Calu3 (cell line): ENCODE measurements around the gene TUBB6. TPM values are rescaled to one million over a fixed set of nuclear protein-coding genes. Genes with fewer than 3 reads are reported as not detected.

Experiments
- BruUV-seq: library from RNA; stranded (reverse); fragments of 400-500 nt; replicated peaks from 2 replicates; lab custom pipeline; 2021; lab: Mats Ljungman, UMichigan
- CTCF ChIA-PET: fragments of 300-600 bp; sonication (Branson Sonifier 250); formaldehyde crosslinking; loops from one replicate; lab custom pipeline; 2022; ENCODE audit warnings: antibody characterized with exemption; lab: Charles Lee
- DNase-seq: peaks from one replicate; pipeline ENCODE4 v3.0.0; 2022
- H3K27ac Mint-ChIP-seq: one replicate; pipeline ENCODE4 v1.8.0; 2022; ENCODE audit warnings: mixed read lengths; ENCODE audit not compliant: unreplicated experiment
- H3K27me3 Mint-ChIP-seq: one replicate; pipeline ENCODE4 v1.8.0; 2022; ENCODE audit warnings: mixed read lengths; ENCODE audit not compliant: unreplicated experiment
- H3K36me3 Mint-ChIP-seq: one replicate; pipeline ENCODE4 v1.8.0; 2022; ENCODE audit warnings: mild to moderate bottlenecking, moderate library complexity, mixed read lengths; ENCODE audit not compliant: insufficient read depth, unreplicated experiment
- H3K4me1 Mint-ChIP-seq: one replicate; pipeline ENCODE4 v1.8.0; 2022; ENCODE audit warnings: mild to moderate bottlenecking, low read depth, mixed read lengths; ENCODE audit not compliant: unreplicated experiment
- H3K4me3 Mint-ChIP-seq: one replicate; pipeline ENCODE4 v1.8.0; 2022; ENCODE audit warnings: mild to moderate bottlenecking, low read depth, moderate library complexity, mixed read lengths; ENCODE audit not compliant: unreplicated experiment
- H3K9me3 Mint-ChIP-seq: one replicate; pipeline ENCODE4 v1.8.0; 2022; ENCODE audit warnings: low read depth, mixed read lengths; ENCODE audit not compliant: unreplicated experiment
- CTCF ChIP-seq: fragments of 200-600 bp; IDR thresholded peaks from one replicate; pipeline ENCODE4 v1.8.0; 2022; ENCODE audit warnings: antibody characterized with exemption; ENCODE audit not compliant: unreplicated experiment
- intact Hi-C: fragments of 100-400 bp; cut with micrococcal nuclease; formaldehyde crosslinking; loops from one replicate; pipeline ENCODE4 v1.10.0; 2022; ENCODE audit not compliant: unreplicated experiment
- total RNA-seq: library from RNA; stranded (reverse); gene quantifications from 2 replicates; pipeline ENCODE4 v1.2.3, GENCODE V29; 2022

TUBB6 gene
- total RNA-seq, 1 experiment from 2014 or later: 25.7 TPM

GRCh38 chr18:12287684-12288402 lies 20.2 kb upstream of the TUBB6 start:
- TSS peak; percentile 86 for BruUV-seq

DNA sequence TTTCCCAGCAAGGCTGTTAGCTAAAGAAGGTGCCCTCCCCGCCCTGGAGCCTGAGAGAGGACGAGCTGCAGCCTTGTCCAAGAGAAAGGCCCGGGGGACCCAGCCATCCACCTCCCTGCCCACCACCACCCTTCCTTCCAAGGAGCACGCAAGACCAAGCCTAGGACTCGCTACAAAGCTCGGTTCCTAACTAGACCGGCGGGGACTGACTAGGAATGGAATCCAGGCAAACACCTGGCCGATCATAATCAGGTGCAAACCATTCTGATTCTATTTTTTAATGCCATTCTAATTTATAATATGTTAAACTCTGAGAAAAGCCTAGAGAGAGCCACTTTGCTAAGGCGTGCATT lies 19.7 kb upstream of the TUBB6 start:
- DNase-seq: no peak
- Mint-ChIP-seq H3K27me3 (peaks cover 35% of the 10 kb centered on the region), H3K4me3 (peak overlapping the region; percentile 82), H3K9me3 (no peaks in the 10 kb centered on the region), H3K36me3 (peaks cover 9% of the 10 kb centered on the region), H3K4me1 (peaks cover 16% of the 10 kb centered on the region), H3K27ac (no peak overlapping the region)
- CTCF ChIA-PET: interaction anchor here (1.0 to 3.9 kb wide), 4 partner anchors 10 to 40 kb away, joined by 3 to 21 read pairs (median 6); no protein-coding TSS in a partner anchor
- BruUV-seq: TSS peak; percentile 85
- intact Hi-C loops: loop anchor here (5.0 kb wide), 1 partner anchor 196 kb away; the partner anchor contains the start of gene ANKRD62
- TF ChIP-seq CTCF: no peak

More at GRCh38 chr18:12287684-12288402, 20.2 kb upstream of the TUBB6 start:
- H3K36me3 Mint-ChIP-seq: peaks cover 9% of the 10 kb centered on the region
- no peak for TF ChIP-seq CTCF
- H3K9me3 Mint-ChIP-seq: no peaks in the 10 kb centered on the region
- peaks cover 16% of the 10 kb centered on the region for H3K4me1 Mint-ChIP-seq
- H3K4me3 Mint-ChIP-seq: peak overlapping the region; percentile 82
- H3K27ac Mint-ChIP-seq: no peak overlapping the region
- peak; percentile 77 for DNase-seq
- CTCF ChIA-PET: interaction anchor here (1.0 to 3.9 kb wide), 6 partner anchors 10 to 40 kb away, joined by 3 to 21 read pairs (median 4); no protein-coding TSS in a partner anchor
- peaks cover 33% of the 10 kb centered on the region for H3K27me3 Mint-ChIP-seq
- intact Hi-C loops: loop anchor here (5.0 kb wide), 1 partner anchor 196 kb away; the partner anchor contains the start of gene ANKRD62

DNA sequence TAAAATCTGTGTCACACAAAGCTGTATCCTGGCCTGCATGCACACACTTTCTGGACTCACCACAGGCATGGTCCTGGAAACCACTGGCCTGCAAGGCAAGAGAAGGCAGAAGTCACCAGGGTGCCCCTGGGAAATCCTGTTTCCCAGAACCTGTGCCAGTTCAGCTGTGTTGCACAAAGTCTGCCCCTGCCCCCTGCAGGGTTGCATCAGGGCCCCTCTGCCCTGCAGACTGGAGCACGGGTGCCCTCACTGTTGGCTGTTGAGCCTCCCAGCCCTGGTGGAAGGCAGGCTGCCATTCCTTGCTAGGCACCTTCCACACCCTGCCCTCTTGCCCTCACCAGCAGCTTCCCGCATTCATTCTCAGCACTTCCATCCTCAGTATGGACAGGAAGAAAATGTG lies 18.0 kb upstream of the TUBB6 start:
- Mint-ChIP-seq H3K4me3 (no peak overlapping the region), H3K9me3 (no peaks in the 10 kb centered on the region), H3K4me1 (peaks cover 16% of the 10 kb centered on the region), H3K27ac (no peak overlapping the region), H3K36me3 (peaks cover 9% of the 10 kb centered on the region), H3K27me3 (peaks cover 28% of the 10 kb centered on the region)
- BruUV-seq: no TSS peak
- TF ChIP-seq CTCF: no peak
- CTCF ChIA-PET: no interaction called here
- DNase-seq: no peak
- intact Hi-C loops: no loop called here

DNA sequence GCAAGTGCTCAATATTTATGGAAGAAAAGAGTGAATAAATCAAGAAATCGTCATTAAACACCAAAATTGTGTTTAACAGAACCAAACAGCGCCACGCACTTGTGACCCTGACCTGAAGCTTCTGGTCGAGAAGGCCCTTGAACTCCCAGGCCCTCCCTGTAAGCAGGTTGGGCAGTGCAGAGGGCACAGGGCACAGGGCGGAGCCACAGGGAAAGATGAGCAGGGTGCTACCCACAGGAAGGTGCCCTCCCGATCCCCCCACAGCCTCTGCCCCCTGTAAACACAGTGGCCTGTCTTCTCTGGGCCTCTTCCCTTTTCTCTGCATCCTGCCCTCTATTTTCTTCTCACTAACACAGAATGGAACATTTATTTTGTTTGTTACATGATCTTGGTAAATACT lies 16.9 kb upstream of the TUBB6 start:
- no peak overlapping the region for H3K27ac Mint-ChIP-seq
- intact Hi-C loops: no loop called here
- H3K4me1 Mint-ChIP-seq: peaks cover 16% of the 10 kb centered on the region
- DNase-seq: no peak
- peaks cover 9% of the 10 kb centered on the region for H3K36me3 Mint-ChIP-seq
- H3K27me3 Mint-ChIP-seq: peaks cover 26% of the 10 kb centered on the region
- CTCF ChIA-PET: no interaction called here
- no TSS peak for BruUV-seq
- TF ChIP-seq CTCF: no peak
- H3K4me3 Mint-ChIP-seq: no peak overlapping the region
- no peaks in the 10 kb centered on the region for H3K9me3 Mint-ChIP-seq
